Measurements from ENCODE around the gene EMP2.

- TF ChIP-seq CTCF (conservative IDR thresholded peaks at IDR 0.05; ENCODE audit: low read depth, low read length) (no peak), RCOR1 (IDR thresholded peaks at IDR 0.05; ENCODE audit: insufficient replicate concordance, low read length) (no peak), CEBPB (IDR thresholded peaks at IDR 0.05; ENCODE audit: low read depth, low read length) (no peak), NFE2L2 (IDR thresholded peaks at IDR 0.05; ENCODE audit: low read depth, low read length) (no peak), POLR2A (IDR thresholded peaks at IDR 0.05; ENCODE audit: low read depth, low read length) (no peak), SMC3 (IDR thresholded peaks at IDR 0.05; ENCODE audit: low read depth, low read length) (no peak), RFX5 (IDR thresholded peaks at IDR 0.05; ENCODE audit: low read depth, low read length) (no peak), RAD21 (IDR thresholded peaks at IDR 0.05; ENCODE audit: low read length) (no peak)
- TF ChIP-seq, protein P1, sequence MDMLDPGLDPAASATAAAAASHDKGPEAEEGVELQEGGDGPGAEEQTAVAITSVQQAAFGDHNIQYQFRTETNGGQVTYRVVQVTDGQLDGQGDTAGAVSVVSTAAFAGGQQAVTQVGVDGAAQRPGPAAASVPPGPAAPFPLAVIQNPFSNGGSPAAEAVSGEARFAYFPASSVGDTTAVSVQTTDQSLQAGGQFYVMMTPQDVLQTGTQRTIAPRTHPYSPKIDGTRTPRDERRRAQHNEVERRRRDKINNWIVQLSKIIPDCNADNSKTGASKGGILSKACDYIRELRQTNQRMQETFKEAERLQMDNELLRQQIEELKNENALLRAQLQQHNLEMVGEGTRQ (IDR thresholded peaks at IDR 0.05; ENCODE audit: low read depth, low read length): no peak
Measured at GRCh38 chr16:10620120-10620519, 39.7 kb upstream of the EMP2 start.
